Measurements from ENCODE around the gene TMBIM6.

DNA sequence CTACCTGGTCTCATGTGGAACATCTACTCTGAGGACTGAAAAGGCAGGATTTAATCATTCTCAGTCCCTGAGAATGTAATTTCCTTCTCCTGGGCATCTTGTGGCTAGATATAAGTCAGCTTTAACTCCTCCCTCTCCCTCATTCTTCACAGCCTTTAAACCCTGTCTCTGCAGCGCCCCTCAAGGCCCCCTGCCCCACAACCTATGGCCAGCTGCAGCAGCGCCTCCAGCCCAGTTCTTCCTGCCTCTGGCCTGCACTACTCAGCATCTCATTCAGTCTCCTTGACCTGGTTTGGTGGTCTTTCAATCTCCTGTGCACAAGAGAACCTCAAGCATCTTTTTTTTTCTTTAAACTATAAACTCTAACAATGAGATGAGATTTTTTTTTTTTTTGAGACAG, 57.6 kb downstream of the TMBIM6 start:
- TF ChIP-seq POLR2AphosphoS5 (IDR thresholded peaks at IDR 0.05) (no peak), POLR2A (IDR thresholded peaks at IDR 0.05; ENCODE audit: low read depth) (no peak)

All from esophagus muscularis mucosa (tissue), 2 donors.